HK-2 (cell line): ENCODE results near the gene HOXD12.

ENCODE experiments used
- DNase-seq: peaks from one replicate; pipeline ENCODE4 v3.0.0-alpha.2; 2018; ENCODE audit not compliant: unreplicated experiment

The HOXD12 gene

GRCh38 chr2:176099728-176100546 lies at the start of gene HOXD12:
HOXD12 (plus strand) TSS chr2:176099795; CDS start chr2:176099802, 7 bp downstream.
- DNase-seq, result no peak

GRCh38 chr2:176056406-176056805 lies 43.2 kb upstream of the HOXD12 start:
- DNase-seq, result no peak

DNA sequence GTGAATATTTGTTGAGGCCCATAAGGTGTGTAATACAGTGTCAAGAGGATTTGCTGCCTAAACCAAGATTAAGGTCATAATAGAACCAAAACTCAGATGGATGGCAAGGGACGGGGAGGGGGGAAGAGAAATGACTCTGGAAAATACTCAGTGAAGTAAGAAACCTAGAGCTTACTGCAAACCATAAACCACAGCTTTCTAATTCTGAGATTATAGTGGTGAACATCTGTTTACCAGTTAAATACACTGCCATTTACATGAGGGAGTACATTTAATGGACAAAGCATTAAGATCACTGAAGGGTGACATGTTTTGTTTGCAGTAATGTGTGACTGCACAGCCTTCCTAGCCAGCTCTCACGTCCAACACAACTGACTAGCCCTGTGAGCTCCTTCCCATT lies 35.6 kb upstream of the HOXD12 start:
- DNase-seq, result no peak

DNA sequence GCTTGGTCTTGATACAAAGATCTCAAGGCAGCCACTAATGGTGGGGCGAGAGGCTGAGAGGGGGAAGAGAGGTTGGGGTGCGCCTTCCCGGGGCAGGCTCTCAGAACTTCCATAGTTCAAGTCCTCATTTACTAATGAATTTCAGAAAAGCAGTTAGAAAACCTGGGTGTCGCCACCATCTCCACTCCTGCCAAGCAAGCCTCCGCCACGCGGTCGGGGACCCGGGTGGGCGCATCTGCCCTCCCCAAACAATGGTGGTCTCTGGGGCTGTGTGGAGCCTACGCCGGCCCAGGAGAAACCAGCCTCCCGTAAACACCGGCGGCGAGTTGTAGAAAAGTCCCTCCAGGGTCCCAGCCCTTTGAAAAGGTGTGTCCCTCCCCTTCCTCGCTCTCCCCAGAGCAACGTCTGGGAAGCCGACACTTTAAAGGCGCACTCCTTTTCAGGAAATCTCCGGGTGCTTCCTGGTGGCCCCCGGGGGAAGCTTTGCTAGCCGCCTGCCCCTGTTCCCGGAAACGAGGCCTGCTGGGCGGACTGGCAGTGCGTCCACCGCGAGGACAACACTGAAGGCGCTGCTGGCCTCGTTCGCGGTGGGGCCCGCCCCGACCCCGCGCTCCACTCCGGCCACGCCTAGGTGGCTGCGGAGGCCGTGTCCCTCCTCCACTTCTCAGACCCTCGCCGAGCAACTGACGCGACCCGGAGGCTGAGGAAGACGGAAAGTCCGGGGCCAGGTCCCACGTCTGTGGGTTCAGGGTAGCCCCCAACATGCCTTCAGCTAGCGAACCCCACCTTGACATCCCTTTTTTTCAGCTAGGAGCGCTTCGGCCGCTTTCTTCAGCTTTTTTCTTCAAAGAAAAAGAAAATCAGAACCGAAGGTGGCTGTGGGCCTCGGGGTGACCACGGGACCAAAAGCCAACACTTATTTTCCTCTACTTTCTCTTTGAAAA lies 32.7 kb upstream of the HOXD12 start:
- no peak for DNase-seq

DNA sequence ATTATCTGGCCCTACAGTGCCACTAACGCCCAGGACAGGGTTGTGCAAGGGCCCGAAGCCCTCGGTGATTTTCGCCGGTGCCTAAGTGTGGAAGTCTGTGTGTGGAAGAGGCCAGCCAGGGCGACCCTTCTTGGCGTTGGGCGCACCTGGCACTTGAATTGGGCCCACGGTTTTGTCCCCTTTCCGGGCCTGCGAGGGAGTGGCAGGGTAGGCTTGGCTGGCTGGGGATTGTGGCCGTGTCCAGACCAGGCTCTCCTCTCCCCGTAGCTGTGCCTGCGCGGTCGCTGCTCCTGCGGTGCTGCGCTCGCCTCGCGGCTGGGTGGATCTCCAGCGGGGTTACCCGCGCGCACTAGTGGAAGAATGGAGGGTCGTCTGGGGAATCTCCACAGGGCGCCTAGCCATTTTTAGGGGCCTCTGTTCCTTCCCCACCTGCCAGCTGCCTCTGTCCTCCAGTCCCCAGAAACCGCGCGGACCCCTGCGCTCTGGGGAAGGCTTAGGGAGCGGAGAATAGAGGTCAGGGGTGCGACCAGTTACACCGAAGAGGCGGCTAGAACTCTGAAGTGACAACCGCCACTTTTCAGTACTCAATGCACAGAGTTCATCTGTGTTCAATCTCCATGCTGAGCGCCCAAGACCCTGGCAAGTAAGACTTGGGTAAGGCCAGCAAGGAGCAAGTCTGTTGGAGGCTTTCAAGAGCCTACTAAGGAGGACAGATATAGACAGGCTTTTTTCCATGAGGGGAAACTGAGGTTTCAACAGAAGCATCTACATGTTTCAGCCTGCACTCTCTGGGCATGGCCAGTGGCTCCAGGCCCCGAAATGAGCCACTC lies 31.8 kb upstream of the HOXD12 start:
- DNase-seq, result no peak

- DNase-seq, result no peak
These were observed 31.2 kb upstream of the HOXD12 start for GRCh38 chr2:176068419-176068832.

GRCh38 chr2:176071330-176072291 lies 28.0 kb upstream of the HOXD12 start:
- no peak for DNase-seq

GRCh38 chr2:176072292-176072669 lies 27.3 kb upstream of the HOXD12 start:
- no peak for DNase-seq

GRCh38 chr2:176072951-176073904 lies 26.4 kb upstream of the HOXD12 start:
- DNase-seq, result no peak

GRCh38 chr2:176074919-176075425 lies 24.6 kb upstream of the HOXD12 start:
- no peak for DNase-seq

- DNase-seq, result no peak
These were observed 24.1 kb upstream of the HOXD12 start for GRCh38 chr2:176075481-176075880.

- no peak for DNase-seq
These were observed 23.5 kb upstream of the HOXD12 start for GRCh38 chr2:176076063-176076462.

DNA sequence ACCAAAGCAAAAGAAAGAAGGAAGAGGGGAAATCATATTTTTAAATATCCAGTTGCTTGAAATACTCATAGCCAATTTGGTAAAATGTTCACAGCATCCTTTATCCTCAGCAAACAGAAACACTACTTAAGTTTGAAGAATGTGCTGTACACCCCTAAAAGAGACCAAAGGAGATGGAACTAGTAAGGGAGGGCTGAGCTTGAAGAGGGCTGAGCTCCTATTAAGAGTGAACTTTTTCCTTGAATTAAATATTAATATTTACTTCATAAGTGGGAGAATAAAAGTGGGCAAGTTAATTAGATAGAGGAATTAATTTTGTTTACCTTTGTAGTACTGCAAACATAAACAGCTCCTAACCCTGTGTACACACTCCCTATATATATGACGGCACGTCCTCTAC lies 22.8 kb upstream of the HOXD12 start:
- DNase-seq, result no peak

- no peak for DNase-seq
These were observed 20.9 kb upstream of the HOXD12 start for GRCh38 chr2:176078541-176079284.

DNA sequence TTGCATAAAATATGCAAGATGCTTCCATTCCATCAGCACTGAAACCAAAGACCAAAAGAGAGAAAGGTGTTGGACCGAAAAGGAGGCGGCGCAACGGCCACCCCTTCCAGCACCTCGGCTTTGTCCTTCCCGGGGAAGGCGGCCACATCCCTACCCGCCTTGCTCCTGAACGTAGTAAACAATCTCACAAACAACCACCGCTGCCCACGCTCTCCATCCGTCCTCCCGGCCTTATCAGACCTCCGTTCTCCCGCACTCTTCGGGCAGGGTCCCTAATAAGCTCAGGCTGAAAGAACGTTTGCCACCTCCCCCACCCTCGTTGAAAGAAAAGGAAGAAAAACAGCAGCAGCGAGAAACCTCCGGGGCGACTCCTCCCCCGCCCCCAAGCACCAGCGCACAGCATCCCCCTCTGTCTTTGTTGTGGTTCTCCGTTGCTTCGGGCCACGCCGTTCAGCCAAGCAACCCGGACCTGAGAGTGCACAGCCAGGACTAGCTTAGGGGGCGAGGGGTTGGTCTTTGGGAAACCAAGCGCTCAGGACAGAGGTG lies 20.2 kb upstream of the HOXD12 start:
- DNase-seq, result no peak

- peak; percentile 84 for DNase-seq
These were observed 19.6 kb upstream of the HOXD12 start for GRCh38 chr2:176079831-176080539.

- peak; percentile 61 for DNase-seq
These were observed 18.8 kb upstream of the HOXD12 start for GRCh38 chr2:176080540-176081375.
